GM21381 (cell line): ENCODE measurements around the gene SVEP1.

Source experiments
- ATAC-seq: cut with Tn5 transposase; IDR thresholded peaks from one replicate; pipeline ENCODE4 v1.9.1; 2021; ENCODE audit warnings: mild to moderate bottlenecking, moderate library complexity; ENCODE audit not compliant: unreplicated experiment

SVEP1 gene

GRCh38 chr9:110328763-110329162 lies 250.8 kb downstream of the SVEP1 start:
- no peak for ATAC-seq

DNA sequence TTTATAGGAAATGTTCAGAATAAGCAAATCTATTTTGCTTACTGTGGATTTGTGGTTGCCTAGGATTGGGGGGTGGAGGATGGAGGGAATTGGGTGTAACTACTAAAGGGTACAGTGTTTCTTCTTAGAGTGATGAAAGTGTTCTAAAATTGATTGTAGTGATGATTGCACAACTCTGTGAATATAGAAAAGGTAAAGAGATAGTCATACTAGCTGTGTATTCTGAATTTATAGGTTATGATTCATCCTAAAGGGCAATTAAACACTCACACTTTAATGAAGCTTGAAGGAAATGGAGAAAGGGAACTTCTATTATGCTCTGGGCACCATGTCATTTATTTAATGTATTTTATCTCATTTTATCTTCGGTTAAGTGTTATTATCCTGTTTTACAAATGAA lies 251.8 kb downstream of the SVEP1 start:
- no peak for ATAC-seq

GRCh38 chr9:110323818-110324217 lies 255.7 kb downstream of the SVEP1 start:
- ATAC-seq: no peak

GRCh38 chr9:110320651-110321445 lies 258.7 kb downstream of the SVEP1 start:
- no peak for ATAC-seq

GRCh38 chr9:110319781-110320492 lies 259.6 kb downstream of the SVEP1 start:
- no peak for ATAC-seq

DNA sequence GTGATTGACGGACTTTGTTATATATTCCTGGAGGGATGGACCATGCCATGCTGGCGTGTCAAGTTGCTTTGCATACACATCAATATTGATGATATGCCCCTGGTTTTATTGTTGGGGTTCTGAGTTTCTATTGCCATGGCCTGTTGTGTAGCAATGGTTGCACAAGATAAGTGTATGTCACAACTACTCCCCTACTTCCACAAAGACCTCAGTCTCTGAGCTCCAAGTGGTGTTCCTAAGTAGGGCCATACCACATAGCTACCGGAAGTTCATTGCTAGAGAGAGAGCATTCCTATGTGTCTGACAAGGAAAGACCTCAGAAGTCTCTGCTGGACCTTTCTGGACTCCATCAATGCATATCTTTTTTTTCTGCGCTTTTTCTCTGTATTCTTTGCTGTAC lies 261.6 kb downstream of the SVEP1 start:
- ATAC-seq: no peak

GRCh38 chr9:110316261-110317075 lies 263.1 kb downstream of the SVEP1 start:
- ATAC-seq: peak; percentile 97
